RPMI7951 (cell line): ENCODE data around the gene LINC01488. TPM values are rescaled to one million over a fixed set of nuclear protein-coding genes. Genes with fewer than 3 reads are reported as not detected.

Source experiments
- DNase-seq: peaks from one replicate; pipeline ENCODE4 v3.0.0-alpha.2; 2012; ENCODE audit warnings: low read depth
- total RNA-seq: library from RNA; depleted of rRNA; stranded (reverse); fragments of >200 nt; shearing (Covaris generic); gene quantifications from 2 replicates; pipeline ENCODE4 v1.2.3, GENCODE V29; 2014

The LINC01488 gene
- total RNA-seq, 1 experiment from 2014 or later: not detected

GRCh38 chr11:69529001-69529400 is 47.5 kb downstream of the LINC01488 start:
- DNase-seq: no peak

- no peak for DNase-seq
Measured at GRCh38 chr11:69530278-69531070, 49.0 kb downstream of the LINC01488 start.

- DNase-seq: no peak
Measured at GRCh38 chr11:69531071-69531716, 49.7 kb downstream of the LINC01488 start.

- DNase-seq: no peak
Measured at GRCh38 chr11:69531717-69532088, 50.2 kb downstream of the LINC01488 start.

GRCh38 chr11:69533296-69534165 is 52.1 kb downstream of the LINC01488 start:
- DNase-seq: no peak

GRCh38 chr11:69534166-69534530 is 52.7 kb downstream of the LINC01488 start:
- DNase-seq: no peak

- DNase-seq: no peak
Measured at GRCh38 chr11:69535908-69536307, 54.4 kb downstream of the LINC01488 start.

GRCh38 chr11:69536406-69536805 is 54.9 kb downstream of the LINC01488 start:
- DNase-seq: no peak

GRCh38 chr11:69537126-69537525 is 55.7 kb downstream of the LINC01488 start:
- DNase-seq: no peak

GRCh38 chr11:69537855-69538640 is 56.6 kb downstream of the LINC01488 start:
- no peak for DNase-seq

- no peak for DNase-seq
Measured at GRCh38 chr11:69538854-69539253, 57.4 kb downstream of the LINC01488 start.

GRCh38 chr11:69539416-69540117 is 58.1 kb downstream of the LINC01488 start:
- no peak for DNase-seq

- peak; percentile 91 for DNase-seq
Measured at GRCh38 chr11:69540118-69541000, 58.9 kb downstream of the LINC01488 start.

- DNase-seq: peak; percentile 46
Measured at GRCh38 chr11:69541001-69541285, 59.5 kb downstream of the LINC01488 start.

GRCh38 chr11:69541501-69542313 is 60.2 kb downstream of the LINC01488 start:
- DNase-seq: peak; percentile 71

GRCh38 chr11:69542314-69543168 is 61.1 kb downstream of the LINC01488 start:
- peak; percentile 85 for DNase-seq
